ENCODE data around the gene ZNF385B. TPM values are rescaled to one million over a fixed set of nuclear protein-coding genes. Genes with fewer than 3 reads are reported as not detected.

Gene ZNF385B
- total and polyA plus RNA-seq, 8 donors: 4.6 to 51.3 (median 6.1) TPM

- Histone ChIP-seq H3K4me3 (no peak overlapping the region), H3K36me3 (no peaks in the 10 kb centered on the region), H3K4me1 (peaks cover 0 to 9% of the 10 kb centered on the region in 2 donors), H3K27me3 (peaks cover 7 to 28% of the 10 kb centered on the region in 2 donors), H3K9me3 (no peaks in the 10 kb centered on the region), H3K27ac (no peak overlapping the region)
- ATAC-seq (no peak), DNase-seq (no peak)
- TF ChIP-seq CTCF (IDR thresholded peaks at IDR 0.05): no peak
- intact Hi-C loops (cut with DNase I): no loop called here
Measured at GRCh38 chr2:179856205-179856604, 5.2 kb downstream of the ZNF385B start.

GRCh38 chr2:179855673-179856072 is 5.7 kb downstream of the ZNF385B start:
- Histone ChIP-seq H3K9me3 (no peaks in the 10 kb centered on the region), H3K36me3 (no peaks in the 10 kb centered on the region), H3K4me1 (peaks cover 0 to 4% of the 10 kb centered on the region in 2 donors), H3K27me3 (peaks cover 7 to 23% of the 10 kb centered on the region in 2 donors), H3K4me3 (no peak overlapping the region), H3K27ac (no peak overlapping the region)
- TF ChIP-seq CTCF (IDR thresholded peaks at IDR 0.05): no peak
- intact Hi-C loops (cut with DNase I): no loop called here
- DNase-seq (no peak), ATAC-seq (no peak)

DNA sequence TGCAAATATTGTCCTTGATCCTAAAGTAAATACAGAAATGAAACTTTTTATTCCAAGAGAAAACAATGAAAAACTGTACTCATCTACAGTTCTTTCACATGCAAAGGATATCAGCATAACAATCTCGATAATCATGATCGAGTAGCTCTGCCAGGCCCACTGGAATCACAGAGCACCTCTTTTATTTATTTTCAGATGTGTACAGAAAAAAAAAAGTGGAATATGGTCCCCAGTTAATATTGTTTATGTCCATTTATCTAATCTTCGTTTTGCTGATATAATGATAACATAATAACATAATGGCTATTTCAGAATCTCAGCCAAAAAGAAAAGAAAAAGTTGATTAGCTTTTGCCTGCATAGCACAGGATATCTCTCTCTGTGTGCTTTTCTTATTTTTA is 6.5 kb downstream of the ZNF385B start:
- TF ChIP-seq CTCF (IDR thresholded peaks at IDR 0.05): no peak
- no peaks in the 10 kb centered on the region for H3K9me3 ChIP-seq
- no peak for ATAC-seq

GRCh38 chr2:179853108-179853507 is 8.3 kb downstream of the ZNF385B start:
- Histone ChIP-seq H3K36me3 (no peaks in the 10 kb centered on the region), H3K27me3 (no peaks in the 10 kb centered on the region), H3K9me3 (no peaks in the 10 kb centered on the region), H3K4me3 (no peak overlapping the region), H3K4me1 (no peaks in the 10 kb centered on the region), H3K27ac (no peak overlapping the region)
- no peak for DNase-seq
- intact Hi-C loops (cut with DNase I): no loop called here
- no peak for ATAC-seq
- TF ChIP-seq CTCF (IDR thresholded peaks at IDR 0.05): no peak

More for the DNA sequence above, 6.5 kb downstream of the ZNF385B start:
- H3K4me3 ChIP-seq: no peak overlapping the region
- H3K36me3 ChIP-seq: no peaks in the 10 kb centered on the region
- no peak for DNase-seq
- intact Hi-C loops (cut with DNase I): no loop called here
- H3K4me1 ChIP-seq: no peaks in the 10 kb centered on the region
- peaks cover 5 to 15% of the 10 kb centered on the region in 2 donors for H3K27me3 ChIP-seq
- H3K27ac ChIP-seq: no peak overlapping the region

GRCh38 chr2:179850188-179850587 is 11.2 kb downstream of the ZNF385B start:
- H3K4me1 ChIP-seq: no peaks in the 10 kb centered on the region
- no peak overlapping the region for H3K4me3 ChIP-seq
- H3K27ac ChIP-seq: no peak overlapping the region
- no peaks in the 10 kb centered on the region for H3K36me3 ChIP-seq
- no peak for ATAC-seq
- no peaks in the 10 kb centered on the region for H3K27me3 ChIP-seq
- no peaks in the 10 kb centered on the region for H3K9me3 ChIP-seq
- no peak for TF ChIP-seq CTCF (IDR thresholded peaks at IDR 0.05)
- no peak for DNase-seq
- intact Hi-C loops (cut with DNase I): no loop called here
